HG03039 (cell line): ENCODE measurements around the gene AMBP.

Experiments
- ATAC-seq: cut with Tn5 transposase; IDR thresholded peaks from one replicate; pipeline ENCODE4 v1.9.1; 2021; ENCODE audit warnings: mild to moderate bottlenecking, moderate library complexity; ENCODE audit not compliant: unreplicated experiment

Gene AMBP

DNA sequence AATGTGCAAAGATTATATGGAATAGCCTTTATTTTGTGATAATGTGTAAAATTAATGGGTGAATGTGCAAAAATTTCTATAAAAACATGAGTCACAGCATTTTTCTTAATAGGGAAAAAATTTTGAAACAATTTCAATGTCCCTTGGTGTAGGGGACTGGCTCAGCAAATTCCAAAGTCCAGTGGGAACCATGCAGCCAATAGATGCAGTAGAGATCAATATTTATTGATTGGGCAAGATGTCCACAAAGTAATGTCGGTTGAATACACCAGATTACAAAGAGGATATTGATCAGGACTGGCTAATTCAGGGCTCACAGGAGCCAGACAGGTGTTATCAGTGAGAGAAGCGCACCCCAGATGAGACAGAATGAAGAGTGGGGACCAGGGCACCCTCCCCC, 62.5 kb downstream of the AMBP start:
- no peak for ATAC-seq

DNA sequence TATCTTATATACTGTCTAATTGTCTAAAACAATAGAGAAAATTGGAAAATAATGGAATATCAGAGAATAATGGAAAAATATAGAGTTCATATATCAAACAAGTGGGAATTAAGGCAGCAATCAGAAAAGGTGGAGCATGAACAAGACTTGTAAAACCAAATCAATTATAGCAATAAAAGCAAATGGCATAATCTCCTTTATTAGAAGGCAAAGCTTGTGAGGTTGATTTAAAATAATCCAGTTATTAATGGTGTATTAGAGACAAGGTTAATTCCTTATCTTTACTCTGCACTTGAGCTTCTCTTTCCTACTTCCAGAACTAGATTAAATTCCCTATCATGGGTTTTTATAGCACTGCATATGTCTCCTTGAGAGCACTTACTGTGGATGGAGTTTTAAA, 64.1 kb downstream of the AMBP start:
- ATAC-seq = no peak

DNA sequence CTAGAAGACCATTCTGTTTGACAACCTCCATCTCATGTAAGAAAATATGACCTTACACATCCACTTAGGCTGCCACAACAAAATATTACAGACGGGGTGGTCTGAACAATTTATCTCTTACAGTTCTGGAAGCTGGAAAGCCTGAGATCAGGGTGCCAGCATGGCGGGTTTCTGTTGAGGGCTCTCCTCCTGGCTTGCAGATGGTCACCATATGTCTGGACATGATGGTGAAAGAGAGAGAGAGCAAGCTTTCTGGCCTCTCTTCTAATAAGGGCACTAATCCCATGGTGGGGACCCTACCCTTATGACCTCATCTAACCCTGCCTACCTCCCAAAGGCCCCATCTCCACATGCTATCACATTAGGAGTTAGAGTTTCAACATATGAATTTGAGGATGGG, 66.0 kb downstream of the AMBP start:
- ATAC-seq = no peak

DNA sequence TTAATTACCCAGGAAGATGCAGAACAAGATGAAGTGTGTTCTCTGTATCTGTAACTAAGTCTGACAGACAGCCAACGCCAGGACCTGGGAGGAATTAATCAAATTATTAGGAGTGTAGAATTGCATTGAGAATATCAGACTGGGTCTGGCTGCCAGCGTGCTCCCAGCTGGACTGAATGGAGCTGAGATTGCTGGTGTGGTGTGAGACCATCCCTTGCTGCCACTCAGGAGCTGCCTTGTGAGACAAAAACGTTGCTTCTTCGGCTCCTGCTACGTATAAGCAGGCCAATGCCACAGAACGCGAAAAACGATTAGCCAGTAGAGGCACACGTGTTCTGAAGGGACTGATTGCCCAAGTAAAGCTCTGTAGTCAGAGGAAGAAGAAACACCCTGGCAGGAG, 66.8 kb downstream of the AMBP start:
- no peak for ATAC-seq
